Astrocyte of the spinal cord (primary cell): Measurements from ENCODE around the gene GPR3.

Experiments
- DNase-seq: peaks from one replicate; pipeline ENCODE4 v3.0.0; 2011; ENCODE audit warnings: low read depth, low spot score
- H3K4me3 ChIP-seq: 2 replicates; pipeline ENCODE4 v1.5.1; 2011; ENCODE audit warnings: low read depth, mild to moderate bottlenecking, low read length, moderate library complexity
- CTCF ChIP-seq: IDR thresholded peaks from 2 replicates; pipeline ENCODE4 v1.5.1; 2012; ENCODE audit warnings: low read depth, mild to moderate bottlenecking, low read length, inconsistent platforms
- in situ Hi-C: cut with HindIII; loops from 2 replicates; pipeline ENCODE4 v1.10.0; 2017; ENCODE audit warnings: low sequenced_read_pairs

GPR3 gene, protein sequence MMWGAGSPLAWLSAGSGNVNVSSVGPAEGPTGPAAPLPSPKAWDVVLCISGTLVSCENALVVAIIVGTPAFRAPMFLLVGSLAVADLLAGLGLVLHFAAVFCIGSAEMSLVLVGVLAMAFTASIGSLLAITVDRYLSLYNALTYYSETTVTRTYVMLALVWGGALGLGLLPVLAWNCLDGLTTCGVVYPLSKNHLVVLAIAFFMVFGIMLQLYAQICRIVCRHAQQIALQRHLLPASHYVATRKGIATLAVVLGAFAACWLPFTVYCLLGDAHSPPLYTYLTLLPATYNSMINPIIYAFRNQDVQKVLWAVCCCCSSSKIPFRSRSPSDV

GRCh38 chr1:27392096-27392777, at the start of gene GPR3:
GPR3 (plus strand) TSS chr1:27392622; CDS start chr1:27393799, 1,177 bp downstream.
- H3K4me3 ChIP-seq, result peak within 1 kb of the TSS; percentile 69
- TF ChIP-seq CTCF, result peak; percentile 68
- DNase-seq, result peak; percentile 92
- in situ Hi-C loops, result no loop called here

- TF ChIP-seq CTCF, result no peak
- in situ Hi-C loops, result no loop called here
- H3K4me3 ChIP-seq, result no peak overlapping the region
- no peak for DNase-seq
These were observed 49.4 kb upstream of the GPR3 start for GRCh38 chr1:27342778-27343638.

GRCh38 chr1:27343639-27344025, 48.8 kb upstream of the GPR3 start:
- no peak for TF ChIP-seq CTCF
- no peak for DNase-seq
- no peak overlapping the region for H3K4me3 ChIP-seq
- in situ Hi-C loops, result no loop called here

- H3K4me3 ChIP-seq, result no peak overlapping the region
- no peak for DNase-seq
- in situ Hi-C loops, result no loop called here
- no peak for TF ChIP-seq CTCF
These were observed 47.1 kb upstream of the GPR3 start for GRCh38 chr1:27345272-27345671.

DNA sequence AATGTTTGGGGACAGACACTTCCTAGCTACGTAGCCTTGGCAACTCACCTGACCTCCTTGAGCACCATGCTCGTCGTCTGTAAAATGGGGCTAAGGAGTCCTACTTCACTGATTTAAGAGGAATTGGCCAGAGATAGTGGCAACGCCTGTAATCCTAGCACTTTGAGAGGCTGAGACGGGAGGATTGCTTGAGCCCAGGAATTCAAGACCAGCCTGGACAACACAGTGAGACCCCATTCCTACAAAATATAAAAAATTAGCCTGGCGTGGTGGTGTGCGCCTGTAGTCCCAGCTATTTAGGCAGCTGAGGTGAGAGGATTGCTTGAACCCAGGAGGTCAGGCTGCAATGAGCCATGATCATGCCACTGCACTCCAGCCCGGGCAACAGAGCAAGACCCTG, 46.1 kb upstream of the GPR3 start:
- DNase-seq, result no peak
- in situ Hi-C loops, result no loop called here
- no peak for TF ChIP-seq CTCF
- H3K4me3 ChIP-seq, result no peak overlapping the region

DNA sequence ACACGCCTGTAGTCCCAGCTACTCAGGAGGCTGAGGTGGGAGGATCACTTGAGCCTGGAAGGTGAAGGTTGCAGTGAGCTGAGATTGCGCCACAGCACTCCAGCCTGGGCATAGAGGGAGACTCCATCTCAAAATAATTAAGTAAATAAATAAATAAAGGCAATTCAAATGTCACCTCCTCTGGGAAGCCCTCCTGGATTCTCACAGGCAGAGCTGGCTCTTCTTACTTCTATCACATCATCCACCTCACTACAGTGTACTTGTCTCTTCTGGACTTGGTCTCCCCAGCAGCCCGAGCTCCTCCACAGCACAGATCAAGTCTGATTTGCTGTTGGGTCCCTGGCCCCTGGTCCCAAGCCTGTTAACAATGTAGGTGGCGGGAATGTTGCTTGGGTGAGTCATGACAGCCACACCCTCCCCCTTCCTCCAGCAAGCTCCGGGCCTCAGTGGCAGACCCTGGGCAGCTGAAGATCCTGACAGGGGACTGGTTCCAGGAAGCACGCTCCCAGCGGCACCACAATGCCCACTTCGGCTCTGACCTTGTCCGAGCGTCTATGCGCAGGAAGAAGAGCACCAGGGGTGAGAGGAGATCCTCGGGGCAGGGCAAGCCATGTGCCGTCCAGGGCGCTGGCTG, 45.3 kb upstream of the GPR3 start:
- TF ChIP-seq CTCF, result no peak
- in situ Hi-C loops, result no loop called here
- no peak for DNase-seq
- no peak overlapping the region for H3K4me3 ChIP-seq
